HG02885 (cell line): ENCODE results near the gene IGF2R.

Source experiments
- ATAC-seq: cut with Tn5 transposase; IDR thresholded peaks from one replicate; pipeline ENCODE4 v1.9.1; 2021; ENCODE audit warnings: mild to moderate bottlenecking; ENCODE audit not compliant: unreplicated experiment, poor library complexity

Gene IGF2R

DNA sequence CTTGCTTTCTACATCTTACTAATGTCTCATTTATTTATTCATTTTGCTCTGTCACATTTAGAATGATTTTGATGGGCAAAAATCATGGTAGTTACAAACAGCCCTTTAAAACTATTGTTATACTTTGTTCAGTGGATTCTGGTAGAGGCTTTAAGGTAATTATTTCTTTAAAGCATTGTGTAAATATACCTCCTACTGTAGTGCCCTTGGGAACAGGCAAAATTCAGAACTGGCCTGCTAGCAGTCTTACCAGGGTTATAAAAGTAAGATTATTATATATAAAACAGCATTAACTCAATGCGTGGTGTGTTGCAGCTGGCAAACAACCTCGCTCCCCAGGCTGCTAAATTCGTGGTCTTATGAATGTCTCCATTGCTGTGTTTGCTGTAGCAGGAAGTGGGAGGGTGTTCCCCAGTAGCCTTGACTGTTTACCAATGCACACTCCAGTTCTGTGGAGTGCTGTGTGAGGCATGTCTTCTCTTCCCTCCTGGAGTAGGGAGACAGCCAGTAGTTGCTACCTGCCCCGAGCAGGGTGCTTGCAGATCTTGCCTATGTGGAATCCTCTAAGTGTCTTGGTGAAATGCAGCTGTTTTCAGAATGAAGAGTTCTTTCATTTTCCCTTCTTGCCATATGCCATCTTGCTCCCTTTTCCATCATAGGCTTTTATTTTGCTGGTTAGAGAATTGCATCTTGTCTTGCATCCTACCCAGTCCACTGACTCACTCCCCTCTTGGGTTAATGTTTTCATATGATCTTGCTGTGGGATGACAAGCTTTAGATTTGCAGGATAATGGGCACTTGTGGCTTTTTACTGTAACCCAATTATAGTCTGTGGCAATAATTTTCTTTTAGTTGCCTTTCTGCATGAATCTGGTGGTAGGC is 45.3 kb downstream of the IGF2R start:
- no peak for ATAC-seq

GRCh38 chr6:160014869-160015182 is 45.9 kb downstream of the IGF2R start:
- no peak for ATAC-seq

DNA sequence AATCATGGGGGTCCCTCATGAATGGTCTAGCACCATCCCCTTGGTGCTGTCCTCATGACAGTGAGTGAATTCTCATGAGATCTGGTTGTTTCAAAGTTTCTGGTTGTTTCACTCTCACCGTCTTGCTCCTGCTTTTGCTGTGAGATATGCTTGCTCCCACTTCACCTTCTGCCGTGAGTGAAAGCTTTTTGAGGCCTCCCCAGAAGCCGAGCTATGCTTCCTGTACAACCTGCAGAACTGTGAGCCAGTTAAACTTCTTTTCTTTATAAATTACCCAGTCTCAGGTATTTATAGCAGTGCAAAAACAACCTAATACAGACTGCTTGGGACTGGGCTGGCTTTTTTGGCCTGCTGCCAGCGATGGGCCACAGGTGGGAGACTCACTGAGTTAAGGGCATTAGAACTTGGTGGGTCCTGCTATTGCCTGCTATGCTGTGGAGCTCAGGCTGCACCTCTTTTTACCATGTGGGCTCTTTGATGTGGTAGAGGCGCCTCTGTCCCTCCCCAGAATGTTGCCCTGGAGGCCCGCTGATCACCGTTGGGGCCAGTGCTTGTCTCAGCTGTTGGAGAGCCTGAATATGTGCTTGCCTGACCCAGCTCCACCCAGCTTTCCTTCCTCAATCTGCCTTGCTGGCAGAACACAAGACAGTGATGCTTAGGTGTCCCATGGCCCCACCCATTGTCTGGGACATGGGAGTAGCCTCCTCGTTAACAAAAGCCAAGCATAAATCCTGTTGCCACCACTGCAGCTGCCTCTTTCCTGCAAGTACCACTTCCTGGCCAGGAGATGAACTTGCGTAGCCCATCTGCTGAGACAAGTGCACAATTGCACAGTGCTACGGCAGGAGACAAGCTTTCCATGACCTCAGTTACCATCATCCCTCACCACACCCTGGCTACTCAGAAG is 47.1 kb downstream of the IGF2R start:
- ATAC-seq = no peak

DNA sequence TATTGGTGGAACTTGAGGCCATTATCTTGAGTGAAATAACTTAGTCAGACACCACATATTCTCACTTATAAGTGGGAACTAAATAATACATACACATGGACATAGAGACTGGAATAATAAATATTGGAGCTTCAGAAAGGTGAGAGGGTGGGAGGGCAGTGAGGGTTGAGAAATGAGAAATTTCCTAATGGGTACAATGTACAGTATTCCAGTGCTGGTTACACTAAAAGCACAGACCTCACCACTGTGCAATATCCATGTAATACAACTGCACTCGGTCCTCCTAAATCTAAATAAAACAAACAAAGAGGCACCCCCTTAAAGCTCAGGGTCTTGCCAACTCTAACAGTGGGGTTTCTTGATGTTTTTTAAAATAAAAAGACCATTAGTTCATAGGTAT is 53.2 kb downstream of the IGF2R start:
- ATAC-seq = no peak

DNA sequence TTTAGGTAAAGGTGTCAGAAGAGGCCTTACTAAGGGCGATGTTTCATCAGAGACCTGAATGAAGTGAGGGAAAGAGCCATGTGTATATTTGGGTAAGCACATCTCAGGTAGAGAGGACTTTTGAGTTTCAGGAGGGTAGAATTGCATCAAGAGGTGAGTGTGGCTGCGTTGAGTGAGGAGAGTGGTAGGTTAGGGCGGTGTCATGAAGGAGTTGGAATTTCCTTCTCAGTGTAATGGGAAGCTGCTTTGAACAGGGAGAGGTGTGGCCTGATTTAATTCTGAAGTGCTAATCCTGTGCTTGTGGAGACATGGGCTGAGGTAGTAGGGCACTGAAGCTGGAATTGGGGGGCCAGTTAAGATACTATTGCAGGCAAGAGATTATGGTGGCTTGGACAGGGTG is 53.9 kb downstream of the IGF2R start:
- no peak for ATAC-seq

GRCh38 chr6:160024152-160024551 is 55.3 kb downstream of the IGF2R start:
- no peak for ATAC-seq

DNA sequence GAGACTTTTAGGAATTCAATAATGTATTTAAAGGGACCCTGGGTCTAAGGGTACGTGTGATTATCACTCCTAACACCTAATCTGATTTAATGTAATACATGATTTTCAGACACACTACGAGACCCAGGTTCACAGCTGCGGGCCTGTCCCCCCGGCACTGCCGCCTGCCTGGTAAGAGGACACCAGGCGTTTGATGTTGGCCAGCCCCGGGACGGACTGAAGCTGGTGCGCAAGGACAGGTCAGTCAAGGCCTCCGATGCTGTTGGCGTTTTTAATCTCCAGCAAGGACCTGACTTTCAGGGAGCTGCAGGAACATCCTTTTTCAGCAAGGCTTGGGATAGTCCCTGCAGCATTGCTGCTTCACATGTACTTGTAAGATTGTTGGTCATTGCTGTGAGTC is 58.2 kb downstream of the IGF2R start:
- no peak for ATAC-seq

GRCh38 chr6:160027931-160028330 is 59.0 kb downstream of the IGF2R start:
- ATAC-seq = no peak

- ATAC-seq = no peak
Observed at GRCh38 chr6:160028487-160029275, 59.8 kb downstream of the IGF2R start.

DNA sequence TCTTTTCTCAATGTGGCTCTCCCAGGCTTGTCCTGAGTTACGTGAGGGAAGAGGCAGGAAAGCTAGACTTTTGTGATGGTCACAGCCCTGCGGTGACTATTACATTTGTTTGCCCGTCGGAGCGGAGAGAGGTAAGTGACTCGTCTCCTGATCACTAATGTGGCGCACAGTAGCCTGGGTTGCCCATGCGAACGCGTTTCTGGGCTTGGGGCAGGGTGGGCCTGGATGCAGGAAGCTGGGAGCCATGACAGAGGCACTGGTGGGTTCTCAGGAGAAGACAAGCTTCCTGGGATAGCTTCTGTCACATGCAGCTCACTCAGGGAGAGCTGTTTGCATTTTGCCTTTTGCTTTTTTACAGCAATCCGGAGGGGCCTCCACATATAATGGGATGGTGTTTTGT is 60.6 kb downstream of the IGF2R start:
- ATAC-seq = no peak

- ATAC-seq = no peak
Observed at GRCh38 chr6:160030103-160030502, 61.2 kb downstream of the IGF2R start.

DNA sequence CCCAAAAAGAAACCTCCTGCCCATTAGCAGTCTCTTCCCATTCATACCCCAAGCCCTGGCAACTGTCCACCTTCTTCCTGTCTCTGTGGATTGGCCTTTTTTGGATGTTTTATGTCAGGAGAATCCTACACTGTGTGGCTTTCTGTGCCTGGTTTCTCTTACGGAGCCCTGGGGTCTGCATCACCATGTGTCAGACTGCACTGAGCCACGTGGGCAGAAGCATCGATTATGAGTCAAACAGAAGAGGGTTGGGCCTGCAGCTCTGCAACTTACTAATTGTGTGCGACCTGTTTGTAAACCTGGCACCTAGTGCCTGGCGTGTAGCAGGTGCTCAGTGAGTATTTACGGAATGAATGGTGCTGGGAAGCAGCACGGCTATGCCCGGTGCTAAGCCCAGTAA is 62.6 kb downstream of the IGF2R start:
- ATAC-seq = no peak

- ATAC-seq = no peak
Observed at GRCh38 chr6:160031871-160032270, 63.0 kb downstream of the IGF2R start.

GRCh38 chr6:160032538-160032937 is 63.7 kb downstream of the IGF2R start:
- ATAC-seq = no peak

- ATAC-seq = no peak
Observed at GRCh38 chr6:160034036-160034930, 65.4 kb downstream of the IGF2R start.

DNA sequence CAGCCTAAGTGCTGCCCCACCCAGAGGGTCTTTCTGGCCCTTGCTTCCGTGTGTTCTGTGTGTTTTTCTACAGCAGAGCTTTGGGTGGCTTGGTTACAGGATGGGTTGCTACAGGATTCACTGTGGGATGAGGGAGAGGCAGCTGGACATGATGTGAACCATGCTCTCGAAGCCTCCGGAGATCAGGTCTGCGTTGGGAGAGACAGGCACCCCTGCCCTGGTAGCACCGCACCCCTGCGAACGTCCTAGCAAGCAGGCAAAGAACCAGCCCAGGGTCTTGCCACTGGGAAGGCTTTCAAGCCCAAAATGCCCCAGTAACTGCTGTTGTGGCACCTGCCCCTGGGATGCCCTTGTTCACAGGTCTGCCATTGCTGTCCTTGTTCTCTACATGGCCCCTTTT is 66.4 kb downstream of the IGF2R start:
- ATAC-seq = no peak

DNA sequence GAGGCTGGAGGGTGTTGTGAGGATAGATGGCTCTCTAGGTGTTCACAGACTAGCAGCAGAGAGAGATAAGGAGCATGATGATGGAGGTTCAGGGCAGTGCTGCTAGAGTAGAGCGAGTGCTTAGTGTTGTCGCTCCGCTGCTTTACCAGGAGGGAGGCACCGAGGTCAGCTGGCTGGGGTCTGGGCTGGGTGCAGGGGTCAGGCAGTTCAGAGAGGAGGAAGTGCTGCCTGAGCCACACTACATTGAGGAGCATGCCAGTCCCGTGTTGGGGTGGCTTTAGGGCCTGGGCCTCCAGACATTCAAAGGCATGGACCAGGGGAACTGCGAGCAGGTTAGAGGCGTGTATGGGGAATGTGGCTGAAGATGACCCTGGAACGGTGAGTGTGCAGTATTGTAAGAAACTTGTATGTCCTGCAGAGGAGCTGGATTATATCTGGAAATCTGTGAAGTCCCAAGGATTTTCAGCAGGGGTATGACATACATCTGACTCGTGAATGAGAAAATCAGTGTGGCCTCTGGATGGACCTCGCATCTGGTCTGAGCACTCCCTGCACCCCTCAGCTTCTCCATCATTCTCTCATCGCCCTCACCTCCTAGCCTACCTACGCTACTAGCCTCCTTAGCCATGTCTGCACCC is 66.9 kb downstream of the IGF2R start:
- no peak for ATAC-seq

GRCh38 chr6:160036331-160036695 is 67.4 kb downstream of the IGF2R start:
- ATAC-seq = no peak

DNA sequence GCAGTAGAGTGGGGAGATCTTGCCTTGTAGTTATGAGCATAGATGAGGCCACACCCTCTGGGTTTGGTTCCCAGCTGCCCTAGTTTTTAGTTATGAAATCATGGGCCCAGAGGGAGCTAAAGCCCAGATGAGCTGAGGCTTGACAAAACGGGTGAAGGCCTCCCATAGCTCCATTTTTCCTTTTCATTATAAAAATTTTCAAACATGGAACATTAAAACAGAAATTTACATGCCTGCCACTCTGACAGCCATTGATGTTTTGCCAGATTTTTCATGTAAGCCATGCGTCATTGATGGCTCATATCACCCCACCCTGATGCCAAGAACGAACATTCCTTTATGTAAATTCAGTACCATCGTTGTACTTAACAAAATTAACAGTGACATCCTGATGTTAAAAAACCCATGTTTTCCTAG is 67.9 kb downstream of the IGF2R start:
- no peak for ATAC-seq
